Mucosa of descending colon (tissue), 3 donors: ENCODE measurements around the gene SYNE2. TPM values are rescaled to one million over a fixed set of nuclear protein-coding genes. Genes with fewer than 3 reads are reported as not detected.

ENCODE experiments used
- ATAC-seq: fragments of 200-7000 bp; cut with Tn5 transposase; one replicate; pipeline ENCODE4 v1.9.1; 2020; ENCODE audit warnings: mild to moderate bottlenecking, moderate library complexity
- DNase-seq, 3 donors: peaks; one replicate each; pipeline ENCODE4 v3.0.0-alpha.2; 2020
- H3K36me3 ChIP-seq: fragments of 200-600 bp; one replicate; pipeline ENCODE4 v1.8.0; 2021; ENCODE audit warnings: low read depth, mild to moderate bottlenecking
- H3K4me1 ChIP-seq: fragments of 200-600 bp; one replicate; pipeline ENCODE4 v1.8.0; 2021; ENCODE audit warnings: low read depth, mild to moderate bottlenecking
- H3K4me3 ChIP-seq: fragments of 200-600 bp; one replicate; pipeline ENCODE4 v1.8.0; 2021; ENCODE audit warnings: mild to moderate bottlenecking
- H3K9me3 ChIP-seq: fragments of 200-600 bp; one replicate; pipeline ENCODE4 v1.8.0; 2021; ENCODE audit warnings: mild to moderate bottlenecking
- CTCF ChIP-seq: fragments of 200-600 bp; IDR thresholded peaks from one replicate; pipeline ENCODE4 v1.8.0; 2022; ENCODE audit warnings: antibody characterized with exemption, mild to moderate bottlenecking
- intact Hi-C, 2 donors: fragments of 100-400 bp; cut with DNase I in 1 of 2; cut with micrococcal nuclease in 1 of 2; formaldehyde crosslinking; loops; one replicate each; pipeline versions ENCODE4 v1.11.0 to v1.11.1; 2022; cut with DNase I, micrococcal nuclease
- total RNA-seq, 3 donors: library from RNA; stranded (reverse); fragmentation: NEBNext Ultra II Directional in 2 of 3; extraction: Animal tissue kit (Norgen Biotek cat#: 25700) in 2 of 3; gene quantifications; one replicate each; pipeline versions ENCODE4 v1.2.1 to v1.2.4, GENCODE V29; 2021 to 2023
- donor health status: DM: no; HTN: no; CAD: no; lungs with moderate emphysema.
- donor health status: DM: no; HTN: no; CAD: no.
- donor health status: DM: no; HTN: yes; CAD: no.

Gene SYNE2
- total RNA-seq, 3 donors from 2014 or later = 104 to 215 (median 174) TPM

GRCh38 chr14:63951429-63951828 is 98.6 kb downstream of the SYNE2 start:
- peaks cover 8% of the 10 kb centered on the region for H3K4me1 ChIP-seq
- intact Hi-C loops = no loop called here
- ATAC-seq = peak; percentile 88
- no peaks in the 10 kb centered on the region for H3K9me3 ChIP-seq
- no peak for TF ChIP-seq CTCF
- peak in 2 of 3 donors; percentile 33 to 40 for DNase-seq
- H3K36me3 ChIP-seq = no peaks in the 10 kb centered on the region
- H3K4me3 ChIP-seq = no peak overlapping the region

GRCh38 chr14:63952053-63952932 is 99.5 kb downstream of the SYNE2 start:
- no peak for TF ChIP-seq CTCF
- H3K36me3 ChIP-seq = no peaks in the 10 kb centered on the region
- ATAC-seq (peak; percentile 61), DNase-seq (no peak)
- H3K4me3 ChIP-seq = no peak overlapping the region
- no peaks in the 10 kb centered on the region for H3K9me3 ChIP-seq
- peaks cover 8% of the 10 kb centered on the region for H3K4me1 ChIP-seq
- intact Hi-C loops = no loop called here

GRCh38 chr14:63952933-63953437 is 100.2 kb downstream of the SYNE2 start:
- Histone ChIP-seq H3K4me3 (no peak overlapping the region), H3K9me3 (no peaks in the 10 kb centered on the region), H3K36me3 (no peaks in the 10 kb centered on the region), H3K4me1 (peaks cover 8% of the 10 kb centered on the region)
- TF ChIP-seq CTCF = no peak
- ATAC-seq (peak; percentile 55), DNase-seq (no peak)
- intact Hi-C loops = no loop called here

GRCh38 chr14:63956326-63956725 is 103.5 kb downstream of the SYNE2 start:
- Histone ChIP-seq H3K36me3 (no peaks in the 10 kb centered on the region), H3K9me3 (no peaks in the 10 kb centered on the region), H3K4me1 (peaks cover 8% of the 10 kb centered on the region), H3K4me3 (no peak overlapping the region)
- TF ChIP-seq CTCF = no peak
- no peak for ATAC-seq
- DNase-seq = no peak
- intact Hi-C loops = no loop called here

GRCh38 chr14:63960926-63961567 is 108.2 kb downstream of the SYNE2 start:
- no peak for TF ChIP-seq CTCF
- Histone ChIP-seq H3K36me3 (no peaks in the 10 kb centered on the region), H3K4me3 (no peak overlapping the region), H3K4me1 (peaks cover 10% of the 10 kb centered on the region), H3K9me3 (no peaks in the 10 kb centered on the region)
- ATAC-seq = no peak
- intact Hi-C loops = no loop called here
- no peak for DNase-seq
